RCC 7860 (cell line): ENCODE measurements around the gene TRIM68.

Source experiments
- DNase-seq: peaks from one replicate; pipeline ENCODE4 v3.0.0-alpha.2; 2015; ENCODE audit warnings: low spot score
- FAIRE-seq: peaks from 2 replicates; lab custom pipeline; 2012; peaks lifted over from hg19 to GRCh38; lab: Jason Lieb, UNC

Gene TRIM68

DNA sequence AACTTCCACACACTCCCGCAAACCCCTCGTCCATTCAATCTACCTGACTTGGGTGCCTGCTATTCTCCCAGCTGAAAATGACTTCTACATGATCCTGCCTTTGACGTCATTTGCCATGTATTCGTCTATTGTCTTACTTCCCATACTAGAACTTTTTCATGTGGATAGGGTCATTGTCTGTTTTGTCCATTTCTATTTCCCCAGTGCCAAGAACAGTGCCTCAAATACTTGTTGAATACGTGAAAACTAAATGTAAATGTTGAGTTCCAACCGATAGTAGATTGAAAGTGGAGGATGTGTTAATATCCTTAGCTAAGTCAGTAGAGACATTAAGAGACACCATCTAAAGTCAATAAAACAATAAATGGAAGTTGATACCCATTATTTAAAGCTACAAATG lies 935 bp downstream of the TRIM68 start:
- FAIRE-seq (no peak), DNase-seq (no peak)

DNA sequence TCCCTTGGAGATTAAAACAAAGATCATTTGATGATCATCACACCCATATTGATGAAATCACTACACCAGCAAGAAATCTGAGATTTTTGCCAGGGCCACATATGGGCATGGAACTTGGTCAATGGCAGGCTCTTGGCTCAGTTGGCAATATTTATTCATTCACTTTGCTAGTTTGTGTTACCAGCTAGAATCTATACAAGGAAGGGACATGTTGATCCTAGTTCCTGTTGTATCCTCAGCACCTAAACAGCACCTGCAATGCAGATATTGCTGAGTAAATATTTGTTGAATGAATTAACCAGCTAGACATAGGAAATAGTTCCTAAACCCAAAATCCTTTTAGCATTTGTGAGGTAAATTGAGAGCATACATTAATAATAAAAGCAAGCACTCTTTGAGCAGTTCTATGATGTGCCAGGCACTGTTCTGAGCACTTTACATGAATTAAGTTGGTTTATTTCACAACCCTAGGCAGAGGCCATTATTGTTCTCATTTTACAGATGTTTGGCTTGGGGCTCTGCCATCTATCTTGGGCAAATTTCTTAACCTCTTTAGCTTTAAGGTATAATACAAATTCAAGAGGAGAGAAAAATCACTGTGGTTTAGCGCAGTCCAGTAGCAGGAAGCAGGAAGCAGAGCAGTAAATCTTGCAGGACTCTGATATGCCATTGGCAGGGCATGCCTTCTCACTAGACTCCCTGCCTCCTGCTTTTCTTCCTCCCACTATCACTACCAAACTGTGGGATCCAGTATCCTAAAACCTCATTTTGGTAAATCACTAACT lies 1.6 kb downstream of the TRIM68 start:
- FAIRE-seq (no peak), DNase-seq (no peak)

DNA sequence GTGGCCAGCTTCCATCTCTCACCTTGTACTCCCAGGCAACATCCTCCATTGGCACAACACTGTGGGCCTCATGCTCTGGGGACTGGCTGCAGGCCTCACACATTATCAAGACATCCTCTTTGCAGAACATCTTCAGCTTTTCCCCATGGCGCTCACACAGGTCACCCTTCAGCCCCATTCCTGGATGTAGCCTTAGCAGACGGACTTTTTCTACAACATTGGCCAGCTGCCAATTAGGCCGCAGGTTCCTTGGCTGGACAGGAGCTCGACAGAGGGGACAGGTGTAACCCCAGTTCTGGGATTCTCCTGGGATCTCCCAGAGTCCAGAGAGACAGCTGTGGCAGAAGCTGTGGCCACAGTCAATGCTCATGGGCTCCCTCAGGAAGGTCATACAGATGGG lies 3.0 kb downstream of the TRIM68 start:
- no peak for FAIRE-seq
- DNase-seq = no peak

DNA sequence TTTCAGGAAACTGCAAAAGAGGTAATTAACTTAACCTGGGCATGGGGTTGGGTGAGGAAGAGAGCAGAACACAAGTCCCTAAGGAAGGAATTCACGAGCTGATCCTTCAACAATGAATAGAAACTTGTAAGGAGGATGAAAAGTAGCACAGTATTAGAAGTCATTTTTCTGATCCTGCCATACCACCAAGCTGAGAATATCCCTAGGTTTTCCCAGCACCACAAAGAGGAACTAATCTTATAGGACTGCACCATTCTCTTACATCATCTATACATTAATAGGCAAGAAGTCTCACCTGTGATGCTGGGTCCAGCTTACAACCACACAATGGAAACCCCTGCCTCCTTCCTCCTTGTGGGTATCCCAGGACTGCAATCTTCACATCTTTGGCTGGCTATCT lies 14.3 kb downstream of the TRIM68 start, which contains the start of gene OR52I1:
Gene OR52I1 (plus strand): TSS at position 301 of the 400 bp plus-strand sequence. CDS start 0 bp downstream, at position 301.
- DNase-seq (no peak), FAIRE-seq (no peak)

DNA sequence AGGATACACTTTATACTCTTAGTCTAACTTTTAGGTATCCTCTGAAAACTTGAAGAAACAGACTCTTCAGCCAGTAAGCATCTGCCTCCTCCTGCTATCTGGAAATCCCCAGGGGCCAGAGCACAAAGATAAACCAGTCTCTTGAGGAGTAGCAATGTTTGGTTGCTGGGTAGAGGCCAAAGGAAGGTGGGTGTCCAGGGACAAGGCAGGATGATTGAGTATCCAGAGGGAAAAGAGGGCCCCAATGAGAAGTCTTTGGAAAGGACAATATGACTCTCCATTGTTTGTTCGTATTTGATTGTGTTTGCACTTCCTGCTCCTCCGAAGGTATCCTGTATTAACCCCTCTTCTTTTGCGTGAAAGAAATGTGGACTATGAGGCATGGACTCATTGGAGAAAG lies 19.0 kb downstream of the TRIM68 start:
- DNase-seq = no peak
- FAIRE-seq = no peak

DNA sequence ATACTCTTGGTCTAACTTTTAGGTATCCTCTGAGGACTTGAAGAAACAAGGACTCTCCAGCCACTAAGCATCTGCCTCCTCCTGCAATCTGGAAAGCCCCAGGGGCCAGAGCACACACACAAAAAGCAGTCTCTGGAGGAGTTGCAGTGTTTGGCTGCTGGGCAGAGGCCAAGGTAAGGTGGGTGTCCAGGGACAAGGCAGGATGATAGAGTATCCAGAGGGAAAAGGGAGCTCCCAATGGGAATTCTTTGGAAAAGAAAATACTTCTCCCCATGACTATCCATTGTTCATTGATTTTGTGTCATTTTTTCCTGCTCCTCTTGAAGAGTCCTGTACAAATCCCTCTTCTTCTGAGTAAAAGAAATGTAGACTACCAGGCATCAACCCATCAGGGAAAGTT lies 26.6 kb downstream of the TRIM68 start, which contains the start of gene OR52I2:
Gene OR52I2 (plus strand): TSS at position 301 of the 400 bp plus-strand sequence.
- DNase-seq (no peak), FAIRE-seq (no peak)

DNA sequence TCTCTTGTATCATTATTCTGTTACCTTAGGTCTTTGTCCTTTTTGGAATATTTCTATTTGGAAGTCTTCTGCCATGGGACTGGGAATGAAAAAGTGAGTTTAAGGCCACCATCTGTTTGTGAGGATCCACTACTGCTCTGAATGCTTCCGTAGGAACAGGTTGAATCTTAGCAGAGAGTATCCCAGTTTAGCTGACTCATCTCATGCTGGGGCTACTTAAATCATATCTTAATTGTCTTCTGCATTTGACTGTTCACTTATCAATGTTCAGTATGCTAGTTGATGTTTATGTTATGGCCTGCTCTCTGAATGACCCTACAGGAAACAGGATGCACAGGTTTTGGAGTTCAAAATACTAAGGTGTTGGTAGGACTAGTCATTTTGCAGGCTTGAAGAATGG lies 27.9 kb downstream of the TRIM68 start:
- FAIRE-seq = no peak
- DNase-seq = no peak

DNA sequence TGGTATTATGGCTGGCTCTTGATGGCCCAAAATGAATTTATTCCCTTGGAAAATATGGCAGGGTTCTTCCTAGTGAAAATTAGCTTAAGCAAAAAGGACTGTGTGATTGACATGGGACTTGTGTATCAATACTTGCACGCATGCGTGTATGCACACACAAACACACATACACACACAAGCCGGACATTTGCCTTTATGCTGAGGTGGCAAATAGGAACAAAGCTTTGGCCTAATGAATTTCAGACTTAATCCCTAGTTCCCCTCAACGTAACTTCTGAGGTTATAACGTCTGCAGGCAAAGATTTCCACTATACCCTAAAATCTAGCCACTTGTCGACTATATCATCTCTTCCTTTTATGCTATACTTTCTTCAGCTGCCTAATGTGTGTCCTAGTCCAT lies 29.4 kb downstream of the TRIM68 start:
- DNase-seq (no peak), FAIRE-seq (no peak)

DNA sequence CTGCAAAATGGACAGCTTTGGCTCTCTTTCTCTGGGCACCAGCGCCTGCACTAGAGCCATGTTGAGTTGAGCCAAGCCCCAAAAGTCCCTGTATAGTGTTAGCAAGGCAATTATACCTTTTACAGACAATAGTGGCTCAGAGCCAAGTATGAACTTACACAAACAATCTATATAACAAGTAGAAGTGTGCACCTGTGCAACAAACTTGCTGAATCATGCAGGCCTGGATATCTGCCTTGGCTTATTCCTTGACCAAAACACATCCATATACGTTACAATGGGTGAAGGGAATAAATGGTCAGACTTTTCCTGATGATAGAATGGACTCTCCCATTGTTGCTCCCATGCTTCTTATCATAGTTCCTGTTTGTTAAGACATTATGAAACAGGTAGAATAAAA lies 30.3 kb downstream of the TRIM68 start:
- no peak for FAIRE-seq
- DNase-seq = no peak

DNA sequence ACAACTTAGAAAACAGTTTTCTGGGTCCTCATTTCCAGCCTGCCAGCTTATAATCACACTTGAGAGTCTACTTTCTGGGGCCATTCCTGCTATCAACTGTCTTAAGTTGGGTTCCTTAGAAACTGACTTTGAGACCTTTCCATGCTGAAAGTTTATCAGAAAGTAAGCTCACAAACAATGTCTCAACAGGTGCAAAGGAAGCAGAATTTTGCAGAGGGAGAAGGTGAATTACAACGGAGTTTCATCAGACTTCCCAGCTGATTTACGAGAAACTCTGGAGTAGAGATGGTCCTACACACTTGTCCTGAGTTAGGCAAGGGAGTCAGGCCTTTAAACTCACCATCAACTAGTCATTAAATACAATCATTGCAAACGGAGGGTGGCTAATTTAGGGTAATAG lies 31.2 kb downstream of the TRIM68 start:
- FAIRE-seq (no peak), DNase-seq (no peak)

DNA sequence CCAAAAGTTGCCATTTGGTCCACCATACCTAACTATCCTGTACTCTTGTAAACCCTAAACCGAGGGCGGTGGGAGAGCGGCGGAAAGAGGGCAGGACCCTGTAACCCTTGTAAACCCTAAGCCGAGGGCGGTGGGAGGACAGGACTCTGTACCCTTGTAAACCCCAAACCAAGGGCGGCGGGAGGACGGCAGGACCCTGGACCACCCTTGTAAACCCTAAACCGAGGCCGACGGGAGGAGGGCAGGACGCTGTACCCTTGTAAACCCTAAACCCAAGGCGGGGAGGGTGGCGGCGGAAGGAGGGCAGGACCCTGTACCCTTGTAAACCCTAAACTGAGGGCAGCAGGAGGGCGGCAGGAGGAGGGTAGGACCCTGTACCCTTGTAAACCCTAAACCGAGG lies 39.0 kb downstream of the TRIM68 start:
- no peak for FAIRE-seq
- DNase-seq = no peak

DNA sequence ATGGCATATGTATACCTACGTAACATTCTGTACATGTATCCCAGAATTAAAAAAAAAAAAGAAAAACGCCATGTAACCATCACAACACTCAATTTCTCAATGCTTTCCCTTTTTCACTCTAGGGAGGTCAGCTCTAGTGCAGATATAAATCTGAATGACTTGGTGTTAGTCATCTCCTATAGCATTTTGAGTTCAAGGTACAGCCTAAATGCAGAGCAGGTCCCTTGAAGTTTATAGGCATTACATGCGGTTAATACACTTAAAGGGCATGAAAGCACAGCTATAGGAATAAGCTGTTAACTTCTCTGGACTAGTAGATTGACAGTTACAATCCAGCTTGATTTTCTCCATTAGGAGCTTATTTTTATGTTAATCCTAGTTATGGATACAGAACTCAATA lies 42.7 kb downstream of the TRIM68 start:
- DNase-seq (no peak), FAIRE-seq (no peak)

DNA sequence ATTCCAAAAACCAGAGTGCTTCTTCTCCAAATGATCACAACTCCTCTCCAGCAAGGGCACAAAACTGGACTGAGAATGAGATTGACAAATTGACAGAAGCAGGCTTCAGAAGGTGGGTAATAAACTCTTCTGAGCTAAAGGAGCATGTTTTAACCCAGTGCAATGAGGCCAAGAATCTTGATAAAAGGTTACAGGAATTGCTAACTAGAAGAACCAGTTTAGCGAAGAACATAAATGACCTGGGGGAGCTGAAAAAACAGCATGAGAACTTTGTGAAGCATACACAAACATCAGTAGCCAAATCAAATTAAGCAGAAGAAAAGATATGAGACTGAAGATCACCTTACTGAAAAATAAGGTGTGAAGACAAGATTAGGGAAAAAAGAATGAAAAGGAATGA lies 47.6 kb downstream of the TRIM68 start:
- no peak for FAIRE-seq

DNA sequence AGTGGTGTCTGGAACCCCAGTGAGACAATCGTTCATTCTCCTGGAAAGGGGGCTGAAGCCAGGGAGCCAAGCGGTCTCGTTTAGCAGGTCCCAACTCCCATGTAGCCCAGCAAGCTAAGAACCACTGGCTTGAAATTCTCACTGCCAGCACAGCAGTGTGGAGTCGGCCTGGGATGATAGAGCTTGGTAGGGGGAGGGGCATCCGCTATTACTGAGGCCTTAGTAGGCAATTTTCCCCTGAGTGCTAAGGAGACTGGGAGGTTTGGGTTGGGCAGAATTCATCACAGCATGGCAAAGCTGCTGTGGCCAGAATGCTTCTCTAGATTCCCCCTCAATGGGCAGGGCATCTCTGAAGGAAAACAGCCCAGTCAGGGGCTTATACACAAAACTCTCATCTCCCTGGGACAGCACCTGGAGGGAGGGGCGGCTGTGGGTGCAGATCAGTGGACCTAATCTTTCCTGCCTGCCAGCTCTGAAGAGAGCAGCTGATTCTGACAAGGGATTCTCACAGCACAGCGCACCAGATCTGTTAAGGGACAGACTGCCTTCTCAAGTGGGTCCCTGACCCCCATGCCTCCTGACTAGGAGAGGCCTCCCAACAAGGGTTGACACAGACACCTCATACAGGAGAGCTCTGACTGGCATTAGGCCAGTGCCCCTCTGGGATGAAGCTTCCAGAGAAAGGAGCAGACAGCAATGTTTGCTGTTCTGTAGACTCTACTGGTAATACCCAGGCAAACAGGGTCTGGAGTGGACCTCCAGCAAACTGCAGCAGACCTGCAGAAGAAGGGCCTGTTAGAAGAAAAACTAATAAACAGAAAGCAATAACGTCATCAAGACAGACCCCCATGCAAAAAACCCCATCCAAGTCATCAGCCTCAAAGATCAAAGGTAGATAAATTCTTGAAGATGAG lies 48.2 kb downstream of the TRIM68 start:
- FAIRE-seq = no peak
- DNase-seq = no peak

More for the DNA sequence above, 47.6 kb downstream of the TRIM68 start:
- DNase-seq = no peak

DNA sequence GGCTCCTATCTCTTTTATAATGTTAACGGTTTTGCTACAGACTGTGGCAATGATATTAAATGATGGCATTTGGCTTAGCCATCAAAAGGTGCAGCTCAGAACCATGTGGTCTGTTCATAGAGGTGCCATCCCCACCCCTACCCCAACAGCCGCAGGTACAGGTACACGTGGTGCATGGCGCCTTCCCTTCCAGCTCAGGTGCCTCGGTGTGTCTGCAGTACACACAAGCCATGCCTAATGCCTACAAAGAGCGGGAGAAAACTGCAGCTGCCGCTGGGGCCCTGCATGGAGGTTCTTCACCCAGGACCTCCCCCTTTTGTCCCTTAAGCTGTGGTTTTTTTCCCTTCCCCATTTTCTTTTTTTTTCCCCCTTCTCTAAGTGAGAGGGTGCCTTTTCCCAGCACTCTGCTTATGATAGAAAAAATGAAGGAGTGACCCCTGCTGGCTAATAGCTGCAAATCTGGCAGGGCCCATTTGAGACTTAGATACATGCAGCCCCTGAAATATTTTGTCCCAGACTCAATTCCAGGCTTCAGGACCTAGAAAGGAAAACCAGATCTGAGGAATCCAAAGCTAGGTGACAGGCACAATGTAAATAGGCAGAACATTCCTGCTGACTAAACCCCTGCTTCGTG lies 56.6 kb downstream of the TRIM68 start:
- DNase-seq = no peak
- no peak for FAIRE-seq
